ENCODE data around the gene SH3RF3. TPM values are rescaled to one million over a fixed set of nuclear protein-coding genes. Genes with fewer than 3 reads are reported as not detected.

SH3RF3 gene
- total RNA-seq, 1 donor from 2014 or later = 10.8 TPM

DNA sequence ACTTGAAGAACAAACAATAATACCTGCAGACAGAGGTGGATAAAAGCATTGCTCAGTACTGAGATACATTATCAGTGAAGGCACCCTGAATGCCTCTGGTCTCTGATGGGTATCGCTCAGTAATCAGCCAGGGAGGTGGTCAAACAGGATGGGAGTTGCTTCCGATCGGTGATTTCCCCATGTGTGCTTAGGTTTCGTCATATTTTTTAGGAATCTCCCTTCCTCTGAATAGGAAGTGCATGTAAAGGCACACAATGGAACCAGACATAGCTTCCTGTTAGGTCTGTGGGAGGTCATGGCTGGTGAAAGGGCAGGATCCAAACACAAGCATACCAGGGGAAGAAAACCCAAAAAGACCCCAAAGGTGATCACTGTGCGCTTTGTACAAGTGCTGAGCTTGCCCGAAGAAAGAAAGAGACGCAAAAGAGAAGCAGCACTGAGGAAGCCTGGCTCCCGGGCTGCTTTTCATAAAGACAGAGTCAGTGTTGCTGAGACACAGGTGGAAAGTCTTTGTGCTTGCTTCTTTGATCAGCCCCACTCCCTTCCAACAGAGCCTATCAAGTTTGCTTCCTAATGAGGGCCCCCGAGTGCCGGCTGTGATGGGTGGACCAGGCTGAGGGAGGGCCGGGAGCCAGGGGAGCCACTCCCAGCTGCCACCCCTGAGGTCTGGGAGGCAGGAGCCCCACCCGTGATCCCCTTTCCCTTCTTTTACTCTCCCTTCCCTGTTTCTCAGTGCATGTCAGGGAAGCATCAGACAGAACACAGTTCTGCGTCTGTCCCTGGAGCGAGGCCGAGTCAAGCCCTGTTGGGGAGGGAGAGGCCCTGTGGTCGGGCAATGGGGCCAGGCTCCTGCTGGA, 138.2 kb downstream of the SH3RF3 start:
- Histone ChIP-seq H3K9me3 (no peaks in the 10 kb centered on the region), H3K4me1 (peaks cover 66% of the 10 kb centered on the region), H3K27me3 (no peaks in the 10 kb centered on the region), H3K27ac (no peak overlapping the region), H3K4me3 (no peak overlapping the region), H3K36me3 (no peaks in the 10 kb centered on the region)
- intact Hi-C loops (cut with DNase I) = no loop called here
- TF ChIP-seq, protein P1, sequence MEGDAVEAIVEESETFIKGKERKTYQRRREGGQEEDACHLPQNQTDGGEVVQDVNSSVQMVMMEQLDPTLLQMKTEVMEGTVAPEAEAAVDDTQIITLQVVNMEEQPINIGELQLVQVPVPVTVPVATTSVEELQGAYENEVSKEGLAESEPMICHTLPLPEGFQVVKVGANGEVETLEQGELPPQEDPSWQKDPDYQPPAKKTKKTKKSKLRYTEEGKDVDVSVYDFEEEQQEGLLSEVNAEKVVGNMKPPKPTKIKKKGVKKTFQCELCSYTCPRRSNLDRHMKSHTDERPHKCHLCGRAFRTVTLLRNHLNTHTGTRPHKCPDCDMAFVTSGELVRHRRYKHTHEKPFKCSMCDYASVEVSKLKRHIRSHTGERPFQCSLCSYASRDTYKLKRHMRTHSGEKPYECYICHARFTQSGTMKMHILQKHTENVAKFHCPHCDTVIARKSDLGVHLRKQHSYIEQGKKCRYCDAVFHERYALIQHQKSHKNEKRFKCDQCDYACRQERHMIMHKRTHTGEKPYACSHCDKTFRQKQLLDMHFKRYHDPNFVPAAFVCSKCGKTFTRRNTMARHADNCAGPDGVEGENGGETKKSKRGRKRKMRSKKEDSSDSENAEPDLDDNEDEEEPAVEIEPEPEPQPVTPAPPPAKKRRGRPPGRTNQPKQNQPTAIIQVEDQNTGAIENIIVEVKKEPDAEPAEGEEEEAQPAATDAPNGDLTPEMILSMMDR (IDR thresholded peaks at IDR 0.05) = no peak
- no peak for TF ChIP-seq POLR2AphosphoS5 (IDR thresholded peaks at IDR 0.05; ENCODE audit: insufficient read depth in 1 of 2, low read depth in 1 of 2)
- TF ChIP-seq POLR2A (IDR thresholded peaks at IDR 0.05) = no peak
- no peak for DNase-seq (ENCODE audit: extremely low spot score in 2 of 2)

DNA sequence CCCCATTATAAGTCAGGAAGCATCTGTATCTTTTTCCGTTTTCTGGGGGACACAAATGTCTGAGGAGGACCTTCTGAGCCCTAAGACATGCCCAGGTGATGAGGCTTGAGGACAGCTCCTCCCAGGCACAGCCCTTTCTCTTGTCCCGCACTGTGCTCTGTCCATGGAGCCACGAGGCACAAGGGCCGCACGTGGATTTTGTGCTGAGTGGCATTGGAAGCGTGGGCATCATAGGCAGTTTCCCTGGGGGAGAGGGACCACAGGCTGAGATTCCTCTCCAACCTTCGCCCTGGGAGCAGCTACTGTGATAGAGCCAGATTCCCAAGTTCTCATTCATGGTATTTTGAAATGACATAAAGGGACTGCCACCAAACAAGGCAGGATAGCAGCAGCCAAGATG, 139.9 kb downstream of the SH3RF3 start:
- Histone ChIP-seq H3K36me3 (no peaks in the 10 kb centered on the region), H3K27ac (no peak overlapping the region), H3K4me3 (no peak overlapping the region), H3K9me3 (no peaks in the 10 kb centered on the region), H3K4me1 (peaks cover 62% of the 10 kb centered on the region), H3K27me3 (no peaks in the 10 kb centered on the region)
- TF ChIP-seq POLR2AphosphoS5 (IDR thresholded peaks at IDR 0.05; ENCODE audit: insufficient read depth in 1 of 2, low read depth in 1 of 2) (no peak), POLR2A (IDR thresholded peaks at IDR 0.05) (no peak)
- TF ChIP-seq, protein P1 (IDR thresholded peaks at IDR 0.05) = no peak
- DNase-seq (ENCODE audit: extremely low spot score in 2 of 2) = no peak
- intact Hi-C loops (cut with DNase I) = no loop called here

DNA sequence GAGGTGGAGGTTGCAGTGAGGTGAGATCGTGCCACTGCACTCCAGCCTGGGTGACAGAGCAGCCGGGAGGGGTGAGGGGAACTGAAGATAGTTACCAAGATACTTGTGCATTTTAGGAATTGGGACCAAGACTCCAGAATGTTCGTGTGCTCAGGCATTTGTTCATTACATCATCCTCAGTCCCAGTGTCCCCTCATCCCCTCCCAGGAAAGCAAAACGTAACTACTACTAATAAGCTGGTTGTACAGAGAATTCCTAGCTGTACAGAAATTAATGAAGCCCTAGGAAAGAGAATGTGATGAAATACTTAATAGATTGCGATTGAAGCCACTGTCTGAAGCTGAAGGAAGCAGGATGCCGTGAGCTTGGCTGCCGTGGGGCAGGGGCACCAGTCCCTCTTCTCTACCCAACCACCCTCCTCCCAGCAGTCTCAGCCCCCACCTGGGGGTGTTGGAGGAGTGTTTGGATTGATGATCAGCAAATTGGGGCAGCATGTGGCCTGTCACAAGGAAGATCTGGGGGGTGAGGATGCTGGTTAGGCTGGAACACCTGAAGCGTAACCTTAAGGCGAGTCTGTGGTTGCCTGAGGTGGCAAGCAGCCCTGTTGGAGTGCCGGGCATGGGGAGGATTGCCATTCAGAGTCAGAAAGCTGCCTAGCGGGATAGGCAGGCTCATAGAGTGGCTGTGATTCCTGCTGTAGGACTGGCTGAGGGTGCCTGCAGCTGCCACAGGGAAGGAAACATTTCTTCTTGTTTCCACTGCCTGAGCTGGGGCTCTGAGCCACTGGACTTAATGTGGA, 140.9 kb downstream of the SH3RF3 start:
- H3K4me3 ChIP-seq = no peak overlapping the region
- TF ChIP-seq, protein P1 (IDR thresholded peaks at IDR 0.05) = no peak
- TF ChIP-seq POLR2AphosphoS5 (IDR thresholded peaks at IDR 0.05; ENCODE audit: insufficient read depth in 1 of 2, low read depth in 1 of 2) = no peak
- no peak for TF ChIP-seq POLR2A (IDR thresholded peaks at IDR 0.05)
- peaks cover 52% of the 10 kb centered on the region for H3K4me1 ChIP-seq
- intact Hi-C loops (cut with DNase I) = no loop called here
- no peaks in the 10 kb centered on the region for H3K36me3 ChIP-seq
- no peak overlapping the region for H3K27ac ChIP-seq
- H3K27me3 ChIP-seq = no peaks in the 10 kb centered on the region
- no peak for DNase-seq (ENCODE audit: extremely low spot score in 2 of 2)
- H3K9me3 ChIP-seq = no peaks in the 10 kb centered on the region

DNA sequence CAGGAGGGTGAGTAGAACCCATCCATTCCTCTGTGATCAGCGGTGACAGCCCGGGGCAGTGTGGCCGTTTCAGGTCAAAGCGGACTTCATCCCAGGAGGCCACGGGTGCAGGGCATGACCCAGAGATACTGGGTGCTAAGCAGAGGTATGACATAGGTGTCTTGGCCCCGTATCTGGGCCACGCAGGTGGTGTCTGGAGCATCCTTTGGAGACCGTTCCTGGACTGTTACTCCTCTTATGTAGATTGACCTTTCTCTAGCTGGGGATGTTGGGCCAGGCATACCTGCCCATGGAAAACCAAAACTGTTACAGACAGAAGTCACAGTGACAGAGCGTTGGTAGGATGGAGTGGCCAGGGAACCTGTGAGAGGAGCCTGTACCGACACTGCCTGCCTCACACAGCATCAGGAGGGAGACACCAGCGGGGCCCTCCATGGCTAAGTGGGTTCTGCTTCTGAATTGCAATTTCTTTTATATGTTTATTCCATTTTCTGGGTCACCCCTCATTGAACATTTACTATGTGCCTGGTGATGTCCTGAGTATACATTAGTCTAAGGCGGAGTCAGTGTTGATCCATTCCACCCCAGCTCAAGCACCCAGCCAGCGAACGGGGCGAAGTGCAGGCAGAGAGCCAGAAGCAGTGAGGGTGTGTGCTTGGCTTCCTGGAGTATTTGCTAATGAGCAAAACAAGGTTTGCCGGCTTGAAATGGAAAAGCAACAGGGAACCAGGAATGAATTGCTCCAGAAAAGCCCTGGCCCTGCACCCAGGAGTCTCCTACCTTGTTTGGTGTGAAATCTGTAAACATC, 141.7 kb downstream of the SH3RF3 start:
- H3K36me3 ChIP-seq = no peaks in the 10 kb centered on the region
- peaks cover 44% of the 10 kb centered on the region for H3K4me1 ChIP-seq
- no peak for DNase-seq (ENCODE audit: extremely low spot score in 2 of 2)
- no peaks in the 10 kb centered on the region for H3K9me3 ChIP-seq
- intact Hi-C loops (cut with DNase I) = no loop called here
- no peak overlapping the region for H3K4me3 ChIP-seq
- TF ChIP-seq, protein P1 (IDR thresholded peaks at IDR 0.05) = no peak
- no peaks in the 10 kb centered on the region for H3K27me3 ChIP-seq
- no peak overlapping the region for H3K27ac ChIP-seq

Data from vagina (tissue), 2 donors.